Measurements from ENCODE around the gene SLC16A1. TPM values are rescaled to one million over a fixed set of nuclear protein-coding genes. Genes with fewer than 3 reads are reported as not detected.
A peak's percentile ranks its signal among the peaks of the same experiment; 100 is the strongest.

Gene SLC16A1
- total RNA-seq, 1 experiment from 2014 or later = 116 TPM

GRCh38 chr1:112956544-112957132, 642 bp upstream of the SLC16A1 start:
- Histone ChIP-seq H3K4me1 (ENCODE audit: insufficient read depth, low read length) (peaks cover 28% of the 10 kb centered on the region), H3K4me2 (ENCODE audit: low read length) (peak overlapping the region; percentile 89), H3K27ac (ENCODE audit: low read length) (peak overlapping the region; percentile 68), H2AFZ (ENCODE audit: low read length) (peak overlapping the region; percentile 83), H4K20me1 (ENCODE audit: low read length) (peaks cover 34% of the 10 kb centered on the region), H3K4me3 (ENCODE audit: low read length) (peak overlapping the region; percentile 82), H3K27me3 (ENCODE audit: low read length) (no peaks in the 10 kb centered on the region), H3K36me3 (ENCODE audit: low read depth, low read length) (peaks cover 16% of the 10 kb centered on the region; the same call in 1 of the 2 replicates), H3K9ac (ENCODE audit: low read length) (peak overlapping the region; percentile 93), H3K9me2 (replicated peaks; ENCODE audit: low read length) (no peaks in the 10 kb centered on the region), H3K9me3 (ENCODE audit: low read length) (no peaks in the 10 kb centered on the region), H3K79me2 (ENCODE audit: low read length) (peaks cover 97% of the 10 kb centered on the region), H3F3A (ENCODE audit: low read length, unreplicated experiment) (no peaks in the 10 kb centered on the region)
- TSS peak; percentile 68 for BruUV-seq (replicated peaks)
- peak; percentile 6 for ATAC-seq
- intact Hi-C loops (cut with micrococcal nuclease) = loop anchor here (1.0 to 5.0 kb wide), 3 partner anchors 65 to 239 kb away; partner anchors contain the start of gene PPM1J
- TF ChIP-seq EZH2phosphoT487 (IDR thresholded peaks at IDR 0.05; ENCODE audit: borderline replicate concordance, low read length) (no peak), EZH2 (IDR thresholded peaks at IDR 0.05; ENCODE audit: low read length, unreplicated experiment) (no peak), CTCF (conservative IDR thresholded peaks at IDR 0.05; ENCODE audit: low read depth, low read length) (no peak)
- POLR2A ChIA-PET (ENCODE audit: unreplicated experiment) = interaction anchor here (0.6 to 1.1 kb wide), 6 partner anchors 22 to 408 kb away, joined by 3 to 9 read pairs (median 4); no protein-coding TSS in a partner anchor
- CTCF ChIA-PET = interaction anchor here (1.2 to 1.3 kb wide), 2 partner anchors 86 to 116 kb away, joined by 11 to 14 read pairs; partner anchors contain the start of gene LRIG2
- DNase-seq = no peak

GRCh38 chr1:112954945-112955772, 837 bp downstream of the SLC16A1 start:
- Histone ChIP-seq H3K36me3 (ENCODE audit: low read depth, low read length) (peaks cover 9% of the 10 kb centered on the region), H3K9ac (ENCODE audit: low read length) (peak overlapping the region; percentile 93), H3K4me2 (ENCODE audit: low read length) (peak overlapping the region; percentile 89), H3K27ac (ENCODE audit: low read length) (peak overlapping the region; percentile 66), H3K4me1 (ENCODE audit: insufficient read depth, low read length) (peaks cover 28% of the 10 kb centered on the region), H3K79me2 (ENCODE audit: low read length) (peaks cover 97% of the 10 kb centered on the region), H3K4me3 (ENCODE audit: low read length) (peak overlapping the region; percentile 82), H3K27me3 (ENCODE audit: low read length) (no peaks in the 10 kb centered on the region), H4K20me1 (ENCODE audit: low read length) (peaks cover 47% of the 10 kb centered on the region), H3F3A (ENCODE audit: low read length, unreplicated experiment) (no peaks in the 10 kb centered on the region), H3K9me2 (replicated peaks; ENCODE audit: low read length) (no peaks in the 10 kb centered on the region), H2AFZ (ENCODE audit: low read length) (peak overlapping the region; percentile 83; the same call in 1 of the 2 replicates), H3K9me3 (ENCODE audit: low read length) (no peaks in the 10 kb centered on the region)
- TSS peak; percentile 41 for BruUV-seq (replicated peaks)
- ChIA-PET CTCF (interaction anchor here (1.2 to 1.3 kb wide), 2 partner anchors 87 to 118 kb away, joined by 11 to 14 read pairs; partner anchors contain the start of gene LRIG2), POLR2A (ENCODE audit: unreplicated experiment) (interaction anchor here (0.5 to 1.0 kb wide), 4 partner anchors 18 to 102 kb away, joined by 3 to 4 read pairs (median 4); no protein-coding TSS in a partner anchor)
- intact Hi-C loops (cut with micrococcal nuclease) = loop anchor here (1.0 to 5.0 kb wide), 5 partner anchors 20 to 238 kb away; partner anchors contain the start of gene PPM1J
- TF ChIP-seq CTCF (conservative IDR thresholded peaks at IDR 0.05; ENCODE audit: low read depth, low read length) = peak; percentile 8; the same call in 1 of the 2 replicates
- TF ChIP-seq EZH2 (IDR thresholded peaks at IDR 0.05; ENCODE audit: low read length, unreplicated experiment) = no peak
- DNase-seq (peak; percentile 80), ATAC-seq (peak; percentile 42)
